ENCODE measurements around the gene ZSCAN5B. TPM values are rescaled to one million over a fixed set of nuclear protein-coding genes. Genes with fewer than 3 reads are reported as not detected.

Gene ZSCAN5B
- polyA plus RNA-seq, 1 of the 3 experiments (the other 2 are of a cell fraction) = not detected

DNA sequence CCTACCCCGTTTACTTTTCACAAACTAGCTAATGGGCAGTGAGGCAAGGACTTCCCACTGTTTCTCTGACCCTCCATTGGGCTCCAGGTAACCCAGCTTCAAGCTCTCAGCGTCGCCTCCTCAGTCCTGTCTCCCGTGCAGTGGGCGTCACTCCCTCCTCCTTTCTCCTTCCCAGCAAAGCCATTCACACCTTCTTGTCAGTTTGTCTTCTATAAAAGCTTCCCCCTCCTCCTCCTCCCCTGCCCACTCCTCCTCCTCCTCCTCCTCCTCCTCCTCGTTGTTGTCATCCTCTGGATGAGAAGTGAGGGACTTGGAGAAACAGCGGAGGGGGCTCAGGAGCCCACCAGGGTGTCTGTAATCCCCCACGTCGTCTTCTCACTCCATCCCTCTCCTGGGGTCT is 23.5 kb downstream of the ZSCAN5B start:
- Histone ChIP-seq H3K4me2 (no peak overlapping the region), H3K4me3 (ENCODE audit: low read depth in 2 of 2, low read length in 1 of 2) (no peak overlapping the region), H3K9ac (no peak overlapping the region), H3K9me2 (no peaks in the 10 kb centered on the region), H3K27ac (ENCODE audit: low read depth in 2 of 2, low read length in 1 of 2) (no peak overlapping the region), H3K4me1 (ENCODE audit: control insufficient read depth in 1 of 2, insufficient read depth in 2 of 2, low read depth in 1 of 2, low read length in 1 of 2) (no peaks in the 10 kb centered on the region), H3K9me3 (no peaks in the 10 kb centered on the region), H3K36me3 (replicated peaks in 1 of 2; ENCODE audit: control insufficient read depth in 1 of 2, insufficient read depth in 2 of 2, low read length in 1 of 2) (no peaks in the 10 kb centered on the region), H3K79me2 (ENCODE audit: insufficient read depth) (no peaks in the 10 kb centered on the region), H3F3A (replicated peaks; ENCODE audit: insufficient read depth) (no peaks in the 10 kb centered on the region), H3K27me3 (ENCODE audit: insufficient read depth) (peaks cover 54% of the 10 kb centered on the region), H2AFZ (ENCODE audit: low read depth) (no peak overlapping the region), H4K20me1 (ENCODE audit: insufficient read depth) (no peaks in the 10 kb centered on the region)
- CTCF ChIA-PET = interaction anchor here (1.5 to 7.1 kb wide), 5 partner anchors 32 to 107 kb away, joined by 3 to 56 read pairs (median 46); no protein-coding TSS in a partner anchor
- WGBS (ENCODE audit: low lambda C conversion rate) = 8% methylated on average over 9 of the region's 9 CpGs
- POLR2A ChIA-PET = no interaction called here
- TF ChIP-seq ELF1 (IDR thresholded peaks at IDR 0.05) = no peak
- no peak for DNase-seq

DNA sequence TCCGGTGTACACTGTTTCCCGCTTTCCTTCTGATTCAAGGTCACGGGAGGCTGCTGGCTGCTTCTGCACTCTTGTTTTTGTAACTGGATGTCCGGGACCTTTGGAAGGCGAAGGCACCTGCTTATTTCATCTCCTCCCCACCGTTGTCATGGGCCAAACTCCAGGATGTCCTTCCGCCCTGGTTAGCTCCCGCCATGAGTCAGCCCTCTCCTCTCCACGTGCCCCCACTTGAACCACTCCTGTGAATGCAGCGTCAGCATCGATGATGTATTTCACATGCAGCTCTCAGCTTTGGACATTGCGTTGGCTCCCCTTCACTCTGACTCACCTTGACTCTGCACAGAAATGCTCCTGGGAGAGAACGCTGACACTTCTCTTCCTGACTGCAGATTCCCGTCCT is 27.3 kb downstream of the ZSCAN5B start:
- no peaks in the 10 kb centered on the region for H3K9me2 ChIP-seq
- H4K20me1 ChIP-seq (ENCODE audit: insufficient read depth) = no peaks in the 10 kb centered on the region
- no peak overlapping the region for H3K4me3 ChIP-seq (ENCODE audit: low read depth in 2 of 2, low read length in 1 of 2)
- CTCF ChIA-PET = interaction anchor here (1.5 to 7.1 kb wide), 5 partner anchors 15 to 175 kb away, joined by 4 to 56 read pairs (median 46); no protein-coding TSS in a partner anchor
- H3K9ac ChIP-seq = no peak overlapping the region
- H3K27me3 ChIP-seq (ENCODE audit: insufficient read depth) = peaks cover 37% of the 10 kb centered on the region; the same call in 1 of the 2 replicates
- H3K9me3 ChIP-seq = no peaks in the 10 kb centered on the region
- no peaks in the 10 kb centered on the region for H3K79me2 ChIP-seq (ENCODE audit: insufficient read depth)
- H3K4me2 ChIP-seq = no peak overlapping the region
- no peaks in the 10 kb centered on the region for H3K36me3 ChIP-seq (replicated peaks in 1 of 2; ENCODE audit: control insufficient read depth in 1 of 2, insufficient read depth in 2 of 2, low read length in 1 of 2)
- POLR2A ChIA-PET = no interaction called here
- H3K27ac ChIP-seq (ENCODE audit: low read depth in 2 of 2, low read length in 1 of 2) = no peak overlapping the region
- H2AFZ ChIP-seq (ENCODE audit: low read depth) = no peak overlapping the region
- DNase-seq = no peak
- H3K4me1 ChIP-seq (ENCODE audit: control insufficient read depth in 1 of 2, insufficient read depth in 2 of 2, low read depth in 1 of 2, low read length in 1 of 2) = no peaks in the 10 kb centered on the region
- H3F3A ChIP-seq (replicated peaks; ENCODE audit: insufficient read depth) = no peaks in the 10 kb centered on the region
- 25% methylated on average over 14 of the region's 14 CpGs for WGBS (ENCODE audit: low lambda C conversion rate)
- TF ChIP-seq RCOR1 (IDR thresholded peaks at IDR 0.05; ENCODE audit: low read length) (no peak), NRF1 (IDR thresholded peaks at IDR 0.05; ENCODE audit: low read depth, low read length) (no peak), MXI1 (IDR thresholded peaks at IDR 0.05; ENCODE audit: low read depth, low read length) (no peak), ELF1 (IDR thresholded peaks at IDR 0.05) (no peak), FOSL2 (IDR thresholded peaks at IDR 0.05; ENCODE audit: borderline replicate concordance, low read depth) (peak; percentile 42; the same call in 1 of the 2 replicates), JUND (IDR thresholded peaks at IDR 0.05) (no peak), RXRA (IDR thresholded peaks at IDR 0.05; ENCODE audit: borderline replicate concordance, low read depth) (no peak), NFIC (IDR thresholded peaks at IDR 0.05; ENCODE audit: borderline replicate concordance) (peak; percentile 45; the same call in 1 of the 2 replicates), GABPA (IDR thresholded peaks at IDR 0.05; ENCODE audit: low read depth) (no peak), MEF2A (IDR thresholded peaks at IDR 0.05; ENCODE audit: borderline replicate concordance, low read depth) (no peak), GATA2 (CRISPR knock-in tag; IDR thresholded peaks at IDR 0.05) (no peak), TCF12 (IDR thresholded peaks at IDR 0.05) (peak; percentile 25; the same call in 1 of the 2 replicates), RAD21 (IDR thresholded peaks at IDR 0.05; ENCODE audit: low read length) (no peak)
- TF ChIP-seq, protein P1, sequence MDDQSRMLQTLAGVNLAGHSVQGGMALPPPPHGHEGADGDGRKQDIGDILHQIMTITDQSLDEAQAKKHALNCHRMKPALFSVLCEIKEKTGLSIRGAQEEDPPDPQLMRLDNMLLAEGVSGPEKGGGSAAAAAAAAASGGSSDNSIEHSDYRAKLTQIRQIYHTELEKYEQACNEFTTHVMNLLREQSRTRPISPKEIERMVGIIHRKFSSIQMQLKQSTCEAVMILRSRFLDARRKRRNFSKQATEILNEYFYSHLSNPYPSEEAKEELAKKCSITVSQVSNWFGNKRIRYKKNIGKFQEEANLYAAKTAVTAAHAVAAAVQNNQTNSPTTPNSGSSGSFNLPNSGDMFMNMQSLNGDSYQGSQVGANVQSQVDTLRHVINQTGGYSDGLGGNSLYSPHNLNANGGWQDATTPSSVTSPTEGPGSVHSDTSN (IDR thresholded peaks at IDR 0.05) = no peak
- TF ChIP-seq, protein P2, sequence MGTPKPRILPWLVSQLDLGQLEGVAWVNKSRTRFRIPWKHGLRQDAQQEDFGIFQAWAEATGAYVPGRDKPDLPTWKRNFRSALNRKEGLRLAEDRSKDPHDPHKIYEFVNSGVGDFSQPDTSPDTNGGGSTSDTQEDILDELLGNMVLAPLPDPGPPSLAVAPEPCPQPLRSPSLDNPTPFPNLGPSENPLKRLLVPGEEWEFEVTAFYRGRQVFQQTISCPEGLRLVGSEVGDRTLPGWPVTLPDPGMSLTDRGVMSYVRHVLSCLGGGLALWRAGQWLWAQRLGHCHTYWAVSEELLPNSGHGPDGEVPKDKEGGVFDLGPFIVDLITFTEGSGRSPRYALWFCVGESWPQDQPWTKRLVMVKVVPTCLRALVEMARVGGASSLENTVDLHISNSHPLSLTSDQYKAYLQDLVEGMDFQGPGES (IDR thresholded peaks at IDR 0.05; ENCODE audit: low read depth, low read length) = no peak
- TF ChIP-seq, protein P3, sequence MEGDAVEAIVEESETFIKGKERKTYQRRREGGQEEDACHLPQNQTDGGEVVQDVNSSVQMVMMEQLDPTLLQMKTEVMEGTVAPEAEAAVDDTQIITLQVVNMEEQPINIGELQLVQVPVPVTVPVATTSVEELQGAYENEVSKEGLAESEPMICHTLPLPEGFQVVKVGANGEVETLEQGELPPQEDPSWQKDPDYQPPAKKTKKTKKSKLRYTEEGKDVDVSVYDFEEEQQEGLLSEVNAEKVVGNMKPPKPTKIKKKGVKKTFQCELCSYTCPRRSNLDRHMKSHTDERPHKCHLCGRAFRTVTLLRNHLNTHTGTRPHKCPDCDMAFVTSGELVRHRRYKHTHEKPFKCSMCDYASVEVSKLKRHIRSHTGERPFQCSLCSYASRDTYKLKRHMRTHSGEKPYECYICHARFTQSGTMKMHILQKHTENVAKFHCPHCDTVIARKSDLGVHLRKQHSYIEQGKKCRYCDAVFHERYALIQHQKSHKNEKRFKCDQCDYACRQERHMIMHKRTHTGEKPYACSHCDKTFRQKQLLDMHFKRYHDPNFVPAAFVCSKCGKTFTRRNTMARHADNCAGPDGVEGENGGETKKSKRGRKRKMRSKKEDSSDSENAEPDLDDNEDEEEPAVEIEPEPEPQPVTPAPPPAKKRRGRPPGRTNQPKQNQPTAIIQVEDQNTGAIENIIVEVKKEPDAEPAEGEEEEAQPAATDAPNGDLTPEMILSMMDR (IDR thresholded peaks at IDR 0.05) = no peak
- TF ChIP-seq, protein P4, sequence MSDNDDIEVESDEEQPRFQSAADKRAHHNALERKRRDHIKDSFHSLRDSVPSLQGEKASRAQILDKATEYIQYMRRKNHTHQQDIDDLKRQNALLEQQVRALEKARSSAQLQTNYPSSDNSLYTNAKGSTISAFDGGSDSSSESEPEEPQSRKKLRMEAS (IDR thresholded peaks at IDR 0.05; ENCODE audit: low read depth) = peak; percentile 87
- TF ChIP-seq, protein P5, sequence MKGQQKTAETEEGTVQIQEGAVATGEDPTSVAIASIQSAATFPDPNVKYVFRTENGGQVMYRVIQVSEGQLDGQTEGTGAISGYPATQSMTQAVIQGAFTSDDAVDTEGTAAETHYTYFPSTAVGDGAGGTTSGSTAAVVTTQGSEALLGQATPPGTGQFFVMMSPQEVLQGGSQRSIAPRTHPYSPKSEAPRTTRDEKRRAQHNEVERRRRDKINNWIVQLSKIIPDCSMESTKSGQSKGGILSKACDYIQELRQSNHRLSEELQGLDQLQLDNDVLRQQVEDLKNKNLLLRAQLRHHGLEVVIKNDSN (IDR thresholded peaks at IDR 0.05; ENCODE audit: borderline replicate concordance, low read depth) = peak; percentile 80
- TF ChIP-seq, protein P6, sequence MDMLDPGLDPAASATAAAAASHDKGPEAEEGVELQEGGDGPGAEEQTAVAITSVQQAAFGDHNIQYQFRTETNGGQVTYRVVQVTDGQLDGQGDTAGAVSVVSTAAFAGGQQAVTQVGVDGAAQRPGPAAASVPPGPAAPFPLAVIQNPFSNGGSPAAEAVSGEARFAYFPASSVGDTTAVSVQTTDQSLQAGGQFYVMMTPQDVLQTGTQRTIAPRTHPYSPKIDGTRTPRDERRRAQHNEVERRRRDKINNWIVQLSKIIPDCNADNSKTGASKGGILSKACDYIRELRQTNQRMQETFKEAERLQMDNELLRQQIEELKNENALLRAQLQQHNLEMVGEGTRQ (IDR thresholded peaks at IDR 0.05; ENCODE audit: borderline replicate concordance, low read depth, low read length) = no peak
- TF ChIP-seq, protein P7, sequence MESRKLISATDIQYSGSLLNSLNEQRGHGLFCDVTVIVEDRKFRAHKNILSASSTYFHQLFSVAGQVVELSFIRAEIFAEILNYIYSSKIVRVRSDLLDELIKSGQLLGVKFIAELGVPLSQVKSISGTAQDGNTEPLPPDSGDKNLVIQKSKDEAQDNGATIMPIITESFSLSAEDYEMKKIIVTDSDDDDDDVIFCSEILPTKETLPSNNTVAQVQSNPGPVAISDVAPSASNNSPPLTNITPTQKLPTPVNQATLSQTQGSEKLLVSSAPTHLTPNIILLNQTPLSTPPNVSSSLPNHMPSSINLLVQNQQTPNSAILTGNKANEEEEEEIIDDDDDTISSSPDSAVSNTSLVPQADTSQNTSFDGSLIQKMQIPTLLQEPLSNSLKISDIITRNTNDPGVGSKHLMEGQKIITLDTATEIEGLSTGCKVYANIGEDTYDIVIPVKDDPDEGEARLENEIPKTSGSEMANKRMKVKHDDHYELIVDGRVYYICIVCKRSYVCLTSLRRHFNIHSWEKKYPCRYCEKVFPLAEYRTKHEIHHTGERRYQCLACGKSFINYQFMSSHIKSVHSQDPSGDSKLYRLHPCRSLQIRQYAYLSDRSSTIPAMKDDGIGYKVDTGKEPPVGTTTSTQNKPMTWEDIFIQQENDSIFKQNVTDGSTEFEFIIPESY (IDR thresholded peaks at IDR 0.05; ENCODE audit: borderline replicate concordance, low read depth) = no peak
